Measurements from ENCODE around the gene HEATR5B. TPM values are rescaled to one million over a fixed set of nuclear protein-coding genes. Genes with fewer than 3 reads are reported as not detected.
"Not testable (repeated sequence)": the region's sequence is repeated elsewhere in the genome, so short reads cannot be mapped to it uniquely, and the experiment has no call there.

Gene HEATR5B
- total RNA-seq, 2 donors from 2014 or later = 17.1 to 21.1 TPM

DNA sequence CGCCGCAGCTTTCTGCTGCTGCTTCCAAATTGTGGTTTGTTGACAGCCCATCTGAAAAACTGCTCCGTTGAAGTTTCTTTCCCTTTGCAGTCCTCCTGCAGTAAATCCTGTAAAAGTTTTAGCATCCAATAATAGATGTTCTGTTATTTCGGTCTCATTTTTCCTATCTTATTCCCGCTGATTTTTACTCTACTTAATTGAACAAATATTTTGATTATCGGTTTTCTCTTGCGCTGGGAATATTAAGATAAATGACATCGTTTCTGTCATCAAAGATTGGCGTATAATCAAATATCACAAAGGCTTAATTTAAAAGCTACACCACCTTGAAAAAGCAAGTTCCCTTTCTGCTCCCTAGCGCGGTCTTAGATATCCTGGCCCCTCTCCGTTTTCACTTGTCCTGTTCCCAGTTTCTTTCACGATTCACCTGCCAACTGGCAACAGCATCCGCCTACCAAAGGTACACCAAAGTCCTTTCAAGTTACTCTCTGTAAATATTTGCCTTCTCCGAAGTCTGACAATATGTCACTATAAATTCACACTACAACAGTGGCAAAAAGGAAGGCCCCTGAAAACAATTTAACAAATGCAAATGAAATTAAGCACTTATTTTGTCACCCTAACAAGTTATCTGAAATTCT is 116.8 kb downstream of the HEATR5B start:
- Mint-ChIP-seq H3K36me3 (peaks cover 14 to 21% of the 10 kb centered on the region in 2 donors), H3K9me3 (no peaks in the 10 kb centered on the region), H3K27ac (peak overlapping the region; percentile 90 to 98)
- DNase-seq (ENCODE audit: low spot score in 2 of 2) (no peak), ATAC-seq (no peak)

- peak; percentile 95 to 97 for ATAC-seq
- peak within 1 kb of the TSS; percentile 96 to 98 for H3K27ac Mint-ChIP-seq
Observed at GRCh38 chr2:36966370-36967235, 117.6 kb downstream of the HEATR5B start, which contains the start of gene STRN. STRN (minus strand) TSS chr2:36966536; CDS start chr2:36966463, 73 bp downstream.

GRCh38 chr2:36965751-36966369 is 118.3 kb downstream of the HEATR5B start:
- no peaks in the 10 kb centered on the region for H3K9me3 Mint-ChIP-seq
- peak; percentile 14 to 18 for ATAC-seq
- peak overlapping the region; percentile 89 to 96 for H3K27ac Mint-ChIP-seq
- peaks cover 14 to 21% of the 10 kb centered on the region in 2 donors for H3K36me3 Mint-ChIP-seq
- peak in 1 of 2 donors; percentile 22 for DNase-seq (ENCODE audit: low spot score in 2 of 2)

More at GRCh38 chr2:36966370-36967235, 117.6 kb downstream of the HEATR5B start, which contains the start of gene STRN:
- DNase-seq (ENCODE audit: low spot score in 2 of 2) = peak; percentile 99
- H3K9me3 Mint-ChIP-seq = no peaks in the 10 kb centered on the region
- peaks cover 14 to 21% of the 10 kb centered on the region in 2 donors for H3K36me3 Mint-ChIP-seq

- DNase-seq (ENCODE audit: low spot score in 2 of 2) = no peak
Observed at GRCh38 chr2:36965206-36965605, 119.0 kb downstream of the HEATR5B start.

GRCh38 chr2:36964496-36965058 is 119.6 kb downstream of the HEATR5B start:
- no peak for ATAC-seq
- DNase-seq (ENCODE audit: low spot score in 2 of 2) = no peak
- peaks cover 14 to 21% of the 10 kb centered on the region in 2 donors for H3K36me3 Mint-ChIP-seq
- no peaks in the 10 kb centered on the region for H3K9me3 Mint-ChIP-seq
- no peak overlapping the region for H3K27ac Mint-ChIP-seq

More at GRCh38 chr2:36965206-36965605, 119.0 kb downstream of the HEATR5B start:
- Mint-ChIP-seq H3K27ac (peak overlapping the region in 1 of 2 donors; percentile 89), H3K36me3 (peaks cover 14 to 21% of the 10 kb centered on the region in 2 donors), H3K9me3 (no peaks in the 10 kb centered on the region)
- no peak for ATAC-seq

- no peaks in the 10 kb centered on the region for H3K9me3 Mint-ChIP-seq
- H3K36me3 Mint-ChIP-seq = peaks cover 14 to 21% of the 10 kb centered on the region in 2 donors
- ATAC-seq (no peak), DNase-seq (ENCODE audit: low spot score in 2 of 2) (no peak)
- no peak overlapping the region for H3K27ac Mint-ChIP-seq
Observed at GRCh38 chr2:36963734-36964133, 120.4 kb downstream of the HEATR5B start.

- Mint-ChIP-seq H3K36me3 (peaks cover 21% of the 10 kb centered on the region in 2 donors), H3K27ac (no peak overlapping the region), H3K9me3 (no peaks in the 10 kb centered on the region)
- no peak for DNase-seq (ENCODE audit: low spot score in 2 of 2)
- ATAC-seq = no peak
Observed at GRCh38 chr2:36963106-36963505, 121.1 kb downstream of the HEATR5B start.

GRCh38 chr2:36960773-36961172 is 123.4 kb downstream of the HEATR5B start:
- no peaks in the 10 kb centered on the region for H3K9me3 Mint-ChIP-seq
- DNase-seq (ENCODE audit: low spot score in 2 of 2) (no peak), ATAC-seq (no peak)
- no peak overlapping the region for H3K27ac Mint-ChIP-seq
- peaks cover 10 to 22% of the 10 kb centered on the region in 2 donors for H3K36me3 Mint-ChIP-seq

DNA sequence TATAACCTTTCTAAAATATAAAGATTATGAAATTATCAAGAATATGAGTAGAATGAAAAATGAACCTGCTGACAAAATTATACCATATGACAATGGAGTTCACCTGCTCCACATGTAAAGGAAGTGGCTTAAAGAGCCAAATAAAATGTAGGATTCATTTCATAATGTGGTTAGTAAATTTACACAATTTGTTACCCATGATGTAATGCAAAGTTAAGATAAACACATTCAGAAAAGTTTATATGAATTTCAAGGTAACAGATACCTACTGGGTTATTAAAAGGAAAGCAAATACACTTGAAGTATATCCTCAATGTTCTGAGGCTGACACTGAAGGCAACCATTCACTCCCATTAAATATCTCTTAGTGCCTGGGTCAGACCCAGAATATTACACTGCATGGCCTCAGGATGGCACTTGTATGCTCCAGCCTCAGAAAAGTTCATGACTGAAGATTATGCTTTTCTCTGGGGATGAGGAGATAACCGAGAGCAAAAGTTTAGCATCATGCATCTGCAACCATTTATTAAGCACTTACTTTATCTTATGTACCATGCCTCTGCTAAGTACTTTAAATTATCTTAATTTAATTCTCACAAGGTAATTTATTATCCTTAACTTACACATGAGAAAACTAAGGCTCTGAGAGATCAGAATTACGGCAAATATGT is 124.0 kb downstream of the HEATR5B start:
- Mint-ChIP-seq H3K27ac (no peak overlapping the region), H3K36me3 (peaks cover 5 to 16% of the 10 kb centered on the region in 2 donors), H3K9me3 (no peaks in the 10 kb centered on the region)
- DNase-seq (ENCODE audit: low spot score in 2 of 2) (no peak), ATAC-seq (no peak)

GRCh38 chr2:36954977-36955607 is 129.1 kb downstream of the HEATR5B start:
- Mint-ChIP-seq H3K9me3 (no peaks in the 10 kb centered on the region), H3K36me3 (peaks cover 0 to 10% of the 10 kb centered on the region in 2 donors), H3K27ac (no peak overlapping the region)
- ATAC-seq (no peak), DNase-seq (ENCODE audit: low spot score in 2 of 2) (no peak)

DNA sequence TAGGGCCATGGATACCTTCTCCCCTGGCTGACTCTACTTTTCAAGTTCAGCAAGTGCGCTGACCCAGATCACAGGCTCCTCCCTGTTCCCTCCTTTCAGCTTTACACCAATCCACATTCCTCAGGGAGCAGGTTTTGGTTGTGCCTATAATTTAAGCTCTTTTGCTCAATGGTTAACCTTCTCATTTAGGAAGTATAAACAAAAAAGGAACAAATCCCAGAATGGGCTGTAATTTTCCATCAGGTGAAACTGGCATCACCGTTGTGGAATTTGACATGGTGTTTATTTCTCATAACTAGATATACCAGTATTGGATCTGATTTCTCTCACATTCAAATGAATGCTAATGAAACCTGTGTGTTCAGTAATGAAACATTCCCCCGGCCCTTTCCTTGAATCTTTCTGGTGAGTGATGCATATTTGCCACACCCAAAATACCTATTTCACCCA is 131.4 kb downstream of the HEATR5B start:
- DNase-seq (ENCODE audit: low spot score in 2 of 2) = no peak
- no peak for ATAC-seq
- H3K27ac Mint-ChIP-seq = no peak overlapping the region
- H3K9me3 Mint-ChIP-seq = no peaks in the 10 kb centered on the region
- H3K36me3 Mint-ChIP-seq = peaks cover 0 to 4% of the 10 kb centered on the region in 2 donors

DNA sequence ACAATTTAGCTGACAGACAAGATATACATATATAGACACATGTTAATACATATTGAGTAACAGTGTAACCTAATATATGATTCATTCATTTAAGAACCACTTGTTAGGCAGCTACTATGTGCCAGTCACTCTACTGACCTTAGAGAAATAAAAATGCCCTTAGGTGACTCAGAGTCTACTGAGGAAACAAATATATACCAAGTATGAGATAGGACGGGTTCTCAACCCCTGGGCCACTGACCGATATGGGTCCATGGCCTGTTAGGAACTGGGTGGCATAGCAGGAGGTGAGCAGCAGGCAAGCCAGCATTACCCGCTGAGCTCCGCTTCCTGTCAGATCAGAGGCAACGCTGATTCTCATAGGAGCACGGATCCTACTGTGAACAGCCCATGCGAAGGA is 132.6 kb downstream of the HEATR5B start:
- Mint-ChIP-seq H3K27ac (no peak overlapping the region), H3K36me3 (peaks cover 0 to 4% of the 10 kb centered on the region in 2 donors), H3K9me3 (no peaks in the 10 kb centered on the region)
- peak in 1 of 2 donors; percentile 73 for ATAC-seq
- no peak for DNase-seq (ENCODE audit: low spot score in 2 of 2)

DNA sequence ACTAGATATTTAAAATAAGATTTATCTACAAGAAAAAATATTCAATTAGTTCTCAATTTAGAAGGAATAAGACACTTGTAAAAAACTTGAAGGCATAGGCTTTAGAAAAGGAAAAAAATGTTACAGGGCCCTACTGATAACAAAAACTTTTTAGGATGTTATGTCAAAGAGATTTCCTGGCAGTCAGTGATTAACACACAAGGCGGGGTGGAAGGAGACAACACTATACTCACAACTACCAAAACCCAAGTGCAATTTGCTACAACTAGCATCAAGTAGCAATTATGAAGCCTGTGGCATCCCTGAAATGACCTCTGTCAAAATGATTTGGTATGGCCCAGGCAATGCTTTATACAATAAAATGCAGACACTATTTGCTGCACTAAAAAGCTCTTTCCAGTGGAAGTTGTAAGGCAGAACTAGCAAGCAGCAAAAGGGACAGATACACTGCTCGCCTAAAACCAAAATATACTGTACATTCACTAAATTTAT is 133.1 kb downstream of the HEATR5B start:
- Mint-ChIP-seq H3K9me3 (no peaks in the 10 kb centered on the region), H3K36me3 (peaks cover 0 to 4% of the 10 kb centered on the region in 2 donors), H3K27ac (no peak overlapping the region)
- ATAC-seq (no peak), DNase-seq (ENCODE audit: low spot score in 2 of 2) (no peak)

DNA sequence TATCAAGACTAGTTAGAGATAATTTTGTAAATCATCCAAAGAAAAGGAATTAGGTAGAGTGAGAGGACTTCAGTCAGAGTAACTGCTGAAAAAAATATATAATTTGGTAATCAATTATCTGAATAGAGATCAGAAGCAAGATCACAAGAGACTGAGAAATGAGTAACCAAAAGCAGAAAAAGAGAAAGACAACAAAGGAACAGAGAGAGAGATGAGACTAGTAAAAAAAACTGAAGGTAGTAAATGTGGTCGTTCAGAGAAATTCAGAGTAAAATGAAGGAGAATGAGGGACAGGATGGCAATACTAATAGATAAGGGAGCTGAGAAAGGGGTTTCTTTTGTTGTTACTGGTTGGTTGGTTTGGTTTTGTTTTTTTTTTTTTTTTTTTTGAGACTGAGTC is 134.3 kb downstream of the HEATR5B start:
- H3K27ac Mint-ChIP-seq = no peak overlapping the region
- no peaks in the 10 kb centered on the region for H3K9me3 Mint-ChIP-seq
- H3K36me3 Mint-ChIP-seq = peaks cover 0 to 4% of the 10 kb centered on the region in 2 donors
- peak; percentile 33 to 55 for ATAC-seq
- no peak for DNase-seq (ENCODE audit: low spot score in 2 of 2)

- not testable (repeated sequence) for DNase-seq (ENCODE audit: low spot score in 2 of 2); H3K9me3 Mint-ChIP-seq; H3K36me3 Mint-ChIP-seq; ATAC-seq
- H3K27ac Mint-ChIP-seq = peak overlapping the region in 1 of 2 donors; percentile 76
Observed at GRCh38 chr2:36945240-36945639, 138.9 kb downstream of the HEATR5B start.
